Colon (tissue), 2 donors: Measurements from ENCODE around the gene SNRNP48.

Source experiments
- FAIRE-seq: peaks from 2 replicates; lab custom pipeline; 2012; peaks lifted over from hg19 to GRCh38; lab: Jason Lieb, UNC
- donor health status: control.
- donor health status: control.

The SNRNP48 gene

DNA sequence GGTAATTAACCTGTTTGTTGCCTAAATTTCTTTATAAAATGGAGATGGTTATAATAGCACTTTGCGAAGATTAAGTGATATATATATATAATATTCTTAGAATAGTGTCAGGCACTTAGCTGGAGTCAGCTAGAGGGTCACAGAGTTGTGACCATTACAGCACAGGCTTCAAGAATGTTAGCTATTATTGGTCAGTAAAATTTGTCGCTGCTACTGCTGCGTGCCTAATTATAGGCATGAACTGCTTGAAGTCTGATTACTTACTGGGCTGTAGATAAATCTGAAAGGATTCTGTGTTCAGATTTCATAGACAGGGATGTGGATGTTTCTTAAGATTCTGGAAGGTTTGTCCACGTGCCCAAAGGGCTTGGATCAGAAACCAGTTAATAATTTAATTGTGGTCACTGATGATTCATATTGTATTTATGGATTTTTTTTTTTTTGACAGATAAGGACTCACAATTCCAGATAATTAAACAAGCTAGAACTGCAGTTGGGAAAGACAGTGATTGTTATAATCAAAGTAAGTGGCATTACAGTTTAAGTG is 4.7 kb downstream of the SNRNP48 start:
- no peak for FAIRE-seq

DNA sequence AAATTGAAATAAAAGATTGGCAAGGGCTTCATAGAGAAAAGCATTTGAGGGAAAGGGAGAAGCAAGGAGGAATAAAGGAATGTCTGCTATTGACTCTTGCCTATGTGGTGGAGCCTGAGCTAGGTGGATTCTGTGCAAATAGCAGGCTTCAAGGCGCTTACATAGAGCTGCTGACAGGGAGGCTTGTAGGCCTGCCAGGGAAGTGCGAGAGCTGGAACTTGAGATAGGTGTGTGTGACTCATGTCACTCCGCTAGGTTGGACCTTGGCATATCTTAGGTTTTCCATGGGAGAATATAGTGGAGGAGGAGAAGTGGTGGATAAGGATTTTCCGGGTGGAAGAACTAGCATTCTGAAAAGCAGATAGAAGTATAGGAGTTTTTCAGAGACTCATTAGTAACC is 14.0 kb downstream of the SNRNP48 start:
- no peak for FAIRE-seq

DNA sequence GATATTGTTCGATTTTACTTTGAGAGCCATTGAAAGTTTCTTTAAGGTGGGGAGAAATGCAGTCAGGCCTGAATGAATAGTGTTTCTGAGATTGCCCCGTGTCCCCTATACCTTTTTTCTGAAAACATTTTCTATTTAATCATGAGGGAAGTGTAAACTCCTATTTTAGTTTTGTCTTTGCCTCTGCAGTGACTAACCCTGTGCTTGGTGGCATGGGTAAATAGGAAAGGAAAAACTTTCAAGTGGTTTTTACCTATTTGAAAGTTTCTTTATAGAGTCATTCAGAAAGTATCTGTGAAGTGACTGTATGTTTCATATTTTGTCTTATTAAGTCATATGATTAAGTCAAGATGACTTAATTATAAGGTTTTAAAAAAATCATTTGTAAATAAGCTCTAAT is 14.5 kb downstream of the SNRNP48 start:
- FAIRE-seq = no peak

GRCh38 chr6:7615611-7616383 is 25.8 kb downstream of the SNRNP48 start:
- FAIRE-seq = no peak

DNA sequence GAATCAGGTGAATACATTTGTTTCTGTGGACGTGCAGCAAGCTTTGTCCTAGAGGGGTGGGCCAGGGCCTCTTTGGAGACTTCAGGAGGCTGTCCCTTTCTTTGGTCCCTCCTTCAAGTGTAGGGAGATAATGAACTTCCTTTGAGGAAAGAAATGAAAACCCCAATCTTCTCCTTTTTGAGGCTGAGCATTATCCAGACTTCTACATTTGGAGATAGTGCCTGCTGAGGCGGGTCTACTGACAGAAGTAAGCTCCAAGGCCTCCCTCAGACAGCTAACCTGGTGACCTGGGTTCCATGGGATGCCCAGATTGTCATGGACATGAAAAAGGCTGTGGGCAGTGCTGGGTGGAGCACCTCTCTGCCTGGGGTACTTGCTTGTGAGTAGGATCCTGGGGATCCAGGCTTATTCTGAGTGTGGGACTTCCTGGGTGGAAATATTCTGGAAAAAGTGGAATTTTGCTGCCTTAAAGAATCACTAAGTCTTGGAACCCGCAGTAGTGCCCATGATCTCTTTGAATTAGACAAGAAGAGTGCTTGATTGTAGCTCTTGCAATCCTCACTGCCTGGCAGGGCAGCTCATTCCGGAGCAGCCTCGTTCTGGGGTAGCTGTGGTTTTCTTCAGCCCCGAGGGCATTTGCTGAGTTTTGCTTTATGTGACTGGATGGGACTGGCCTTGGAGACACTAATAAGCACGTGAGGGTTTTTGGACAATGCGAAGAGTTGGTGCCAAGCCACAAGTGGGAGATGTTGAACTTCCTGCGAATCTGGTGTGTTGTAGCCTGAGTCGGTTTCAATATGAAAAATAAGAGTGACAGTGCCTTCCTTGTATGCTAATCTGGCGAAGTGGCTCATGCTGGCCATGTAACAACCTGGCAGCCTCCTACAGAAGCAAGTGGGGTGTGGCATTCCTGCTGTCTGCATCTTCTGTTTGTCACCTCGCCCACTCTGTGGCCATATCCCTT is 28.1 kb downstream of the SNRNP48 start:
- FAIRE-seq = no peak

DNA sequence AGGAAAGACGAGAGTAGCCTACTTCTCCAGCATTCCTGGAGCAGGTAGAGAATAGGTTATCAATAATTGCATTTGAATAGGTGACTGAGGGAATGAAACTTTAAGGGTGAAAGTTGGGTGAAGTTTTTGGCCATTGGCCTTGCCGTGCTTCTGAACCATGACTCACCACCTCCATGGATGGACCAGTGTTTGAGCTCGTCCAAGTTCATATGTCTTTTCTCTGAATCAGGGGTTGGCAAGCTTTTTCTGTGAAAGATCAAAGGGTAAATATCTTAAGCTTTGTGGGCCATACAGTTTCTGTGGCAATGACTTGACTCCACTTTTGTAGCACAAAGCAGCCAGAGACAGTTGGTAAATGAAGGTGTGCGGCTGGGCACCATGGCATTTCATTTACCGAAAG is 31.8 kb downstream of the SNRNP48 start:
- no peak for FAIRE-seq

DNA sequence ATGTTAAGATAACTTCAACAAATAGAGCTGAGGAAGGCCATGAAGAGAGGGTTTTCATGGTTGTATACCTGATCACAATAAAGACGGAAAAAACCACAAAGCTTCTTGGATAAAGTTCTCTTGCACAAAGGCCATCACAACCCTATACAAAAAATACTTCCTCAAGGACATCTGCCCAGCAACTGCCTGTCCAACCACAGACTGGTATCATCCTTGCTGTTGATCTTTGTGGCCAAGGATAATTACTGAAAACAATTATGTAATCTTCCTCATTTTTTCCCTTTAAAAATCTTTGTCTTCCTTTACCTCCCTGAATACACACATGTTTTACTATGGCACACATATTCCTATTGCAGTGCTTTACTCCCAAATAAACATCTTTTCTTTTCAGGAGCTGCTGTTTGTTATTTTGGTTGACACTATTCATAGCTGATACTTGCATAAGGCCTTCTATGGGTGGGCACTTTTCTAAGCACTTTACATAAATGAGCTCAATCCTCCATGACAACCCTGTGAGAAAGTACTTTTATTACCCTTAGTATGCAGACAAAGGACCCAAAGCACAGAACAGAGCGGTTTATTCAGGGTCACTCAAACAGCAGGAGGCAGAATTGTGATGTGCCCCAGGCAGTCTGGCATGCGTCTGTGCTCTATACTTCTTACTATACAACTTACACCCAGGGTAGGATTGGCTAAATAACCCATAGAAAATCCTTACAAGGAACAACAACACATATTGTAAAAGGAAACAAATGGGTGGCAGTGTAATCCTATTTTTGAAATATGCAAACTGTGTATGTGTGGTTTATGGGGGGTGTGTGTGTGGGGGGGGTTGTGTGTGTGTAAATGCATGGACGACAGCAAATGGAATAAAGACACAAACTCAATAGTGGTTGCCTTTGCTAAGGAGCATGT is 35.1 kb downstream of the SNRNP48 start:
- FAIRE-seq = no peak

GRCh38 chr6:7628479-7628878 is 38.5 kb downstream of the SNRNP48 start:
- FAIRE-seq = no peak

DNA sequence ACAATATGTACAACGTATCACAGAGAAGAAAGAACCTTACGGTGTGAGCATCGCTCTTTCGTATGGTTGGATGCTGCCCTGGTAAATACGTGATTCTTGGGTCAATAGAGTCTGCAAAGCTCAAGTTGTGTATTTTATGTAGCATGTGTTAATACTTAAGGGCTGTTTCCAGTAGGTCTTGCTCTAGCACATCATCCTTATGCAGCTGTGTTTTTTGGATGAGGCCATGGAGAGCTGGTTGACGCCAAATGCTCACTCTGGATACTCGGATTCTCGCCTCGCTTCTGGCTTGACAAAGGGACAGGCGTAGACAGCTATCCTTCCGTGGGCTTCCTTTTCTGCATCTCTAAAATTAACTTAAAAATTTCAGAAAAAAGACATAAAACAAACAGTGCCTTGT is 38.9 kb downstream of the SNRNP48 start:
- no peak for FAIRE-seq

DNA sequence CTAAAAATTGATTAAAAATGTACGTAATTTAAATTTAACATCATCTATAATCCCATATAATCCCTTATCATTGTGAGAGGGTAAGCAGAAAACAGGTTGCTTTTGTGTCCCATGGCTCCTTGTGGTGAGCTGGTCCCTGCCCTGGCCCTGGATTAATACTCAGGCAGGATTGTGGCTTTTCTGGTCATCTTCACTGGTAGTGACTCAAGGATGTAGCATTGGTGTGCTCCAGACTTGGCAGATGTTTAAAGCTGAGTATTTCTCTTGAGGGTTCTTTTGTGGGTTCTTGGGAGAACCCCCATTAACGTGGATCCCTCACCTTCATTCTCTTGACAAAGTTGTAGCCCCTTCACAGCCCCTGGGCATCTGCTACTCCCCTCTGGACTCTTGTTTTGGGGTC is 39.3 kb downstream of the SNRNP48 start:
- no peak for FAIRE-seq

GRCh38 chr6:7630792-7631191 is 40.8 kb downstream of the SNRNP48 start:
- no peak for FAIRE-seq

DNA sequence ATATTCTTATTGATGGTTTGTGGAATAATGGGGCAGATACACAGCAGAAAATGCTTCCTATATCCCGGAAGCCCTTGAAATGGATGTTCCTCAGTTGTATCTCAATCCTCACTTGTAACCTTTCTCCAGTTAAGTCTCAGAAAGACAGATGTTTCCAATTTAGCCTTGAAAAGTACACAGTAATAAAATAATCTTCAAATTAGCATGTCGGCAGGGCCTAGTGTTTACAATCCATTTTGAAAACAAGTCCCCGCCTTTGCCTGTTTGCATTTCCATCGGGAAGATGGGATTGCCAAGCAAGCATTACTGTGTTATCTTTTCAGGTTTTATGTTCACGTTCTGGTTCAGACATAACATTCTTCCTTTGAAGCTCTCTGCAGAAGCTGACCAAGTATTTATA is 41.5 kb downstream of the SNRNP48 start:
- FAIRE-seq = no peak

DNA sequence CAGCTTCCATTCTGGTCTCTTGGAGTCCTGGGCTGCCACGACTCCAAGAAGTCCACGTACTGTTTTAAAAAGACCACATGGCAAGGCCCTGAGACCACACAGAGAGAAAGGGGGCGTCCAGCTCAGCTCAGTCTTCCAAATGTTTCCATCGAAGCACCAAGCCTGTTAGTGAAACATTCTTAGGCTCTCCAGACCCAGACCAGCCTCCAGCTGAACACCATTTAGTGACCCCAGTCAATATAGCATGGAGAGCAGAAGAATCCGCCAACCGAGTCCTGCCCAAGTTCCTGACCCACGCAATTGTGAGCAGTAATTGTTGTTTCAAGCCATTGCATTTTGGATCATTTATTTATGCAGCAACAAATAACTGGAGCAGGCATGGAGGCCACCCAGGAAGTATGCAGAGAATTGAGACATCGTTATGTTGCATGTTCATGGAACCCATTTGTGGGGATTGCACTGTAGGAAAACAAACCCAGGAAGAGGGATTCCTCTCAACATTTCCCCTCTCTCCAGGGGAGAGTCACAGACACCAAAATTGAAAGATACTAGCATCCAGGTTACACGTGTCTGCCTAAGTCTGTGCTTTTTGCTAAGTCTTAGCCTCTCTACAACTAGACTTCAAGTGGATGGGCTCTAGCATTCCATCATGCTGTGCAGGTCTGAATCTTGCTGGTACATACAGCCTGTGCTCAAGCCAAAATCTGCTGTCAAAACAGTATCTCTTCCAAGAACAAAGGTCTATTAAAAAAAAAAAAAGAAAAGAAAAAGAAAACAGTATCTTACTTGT is 42.7 kb downstream of the SNRNP48 start:
- FAIRE-seq = no peak

- FAIRE-seq = no peak
Measured at GRCh38 chr6:7633361-7633760, 43.4 kb downstream of the SNRNP48 start.

DNA sequence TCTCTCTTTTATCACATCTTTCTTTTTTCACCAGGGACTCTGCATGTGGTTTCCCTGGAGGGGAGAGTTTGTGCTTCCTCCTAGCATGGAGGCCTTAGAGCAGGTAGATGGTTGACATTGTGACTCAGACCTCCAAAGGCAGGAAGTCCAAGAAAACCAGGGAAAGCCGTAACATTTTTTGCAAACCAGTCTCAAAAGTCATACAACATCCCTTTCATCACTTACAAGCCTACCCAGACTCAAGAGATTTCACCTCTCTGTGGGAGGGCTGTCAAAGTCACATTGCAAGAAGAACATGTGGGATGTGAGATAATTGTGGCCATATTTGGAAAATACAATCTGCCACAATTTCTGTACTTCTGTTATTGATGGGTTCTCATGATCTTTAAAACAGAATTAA is 46.2 kb downstream of the SNRNP48 start:
- no peak for FAIRE-seq

- FAIRE-seq = no peak
Measured at GRCh38 chr6:7637533-7637932, 47.5 kb downstream of the SNRNP48 start.

DNA sequence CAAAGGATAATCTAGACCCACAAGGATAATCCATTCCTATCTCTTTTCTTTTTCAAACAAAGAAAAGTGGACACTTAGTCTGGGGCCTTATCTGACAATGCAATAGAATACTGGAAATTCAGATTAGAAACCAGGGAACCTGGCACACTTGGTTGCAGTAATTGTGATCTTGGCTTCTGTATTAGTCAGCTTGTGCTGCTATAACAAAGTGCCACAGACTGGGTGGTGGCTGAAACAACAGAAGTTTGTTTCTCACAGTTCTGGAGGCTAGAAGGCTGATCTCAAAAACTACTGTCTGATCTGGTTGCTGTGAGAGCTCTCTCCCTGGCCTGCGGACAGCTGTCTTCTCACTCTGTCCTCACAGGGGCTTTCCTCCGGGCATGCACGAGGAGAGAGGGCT is 49.4 kb downstream of the SNRNP48 start:
- FAIRE-seq = no peak

DNA sequence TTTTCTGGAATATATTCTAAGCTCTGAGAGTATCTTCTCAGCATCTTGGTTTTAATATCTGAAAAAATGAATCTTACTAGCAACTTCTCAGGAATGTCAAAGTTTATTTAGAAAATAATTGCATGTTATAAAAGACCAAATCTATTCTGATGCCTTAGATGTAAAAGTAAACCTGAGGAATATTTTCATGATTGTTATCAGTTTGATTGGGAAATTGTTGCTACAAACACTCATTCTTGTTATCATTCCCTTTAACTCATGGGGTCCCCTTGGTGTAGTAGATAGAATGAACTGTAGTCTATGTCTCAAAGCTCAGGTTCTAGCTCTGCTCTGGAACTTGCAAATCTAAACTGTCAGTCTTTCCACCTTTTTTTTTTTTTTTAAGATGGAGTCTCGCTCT is 50.0 kb downstream of the SNRNP48 start:
- no peak for FAIRE-seq

- FAIRE-seq = no peak
Measured at GRCh38 chr6:7640607-7641577, 50.9 kb downstream of the SNRNP48 start.

DNA sequence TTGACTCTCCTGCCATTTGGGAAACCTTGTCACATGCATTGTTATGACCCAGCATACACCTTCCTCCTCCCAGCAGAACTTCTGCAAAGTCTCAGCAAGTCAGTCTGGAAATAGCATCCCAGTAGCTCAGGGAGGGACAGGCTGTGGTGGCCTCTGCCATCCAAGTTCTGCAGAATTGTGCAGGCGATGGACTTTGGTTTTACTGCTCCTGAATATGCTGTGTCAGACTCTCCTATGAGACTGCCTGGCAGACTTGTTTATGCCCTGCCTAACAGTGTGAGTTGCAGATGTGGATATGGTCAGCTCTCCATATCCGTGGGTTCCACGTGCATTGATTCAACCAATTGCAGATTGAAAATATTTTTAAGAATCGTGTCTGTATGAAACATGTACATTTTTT is 52.8 kb downstream of the SNRNP48 start:
- no peak for FAIRE-seq
